HL-60 (cell line): ENCODE results near the gene TGM5.

Source experiments
- DNase-seq, 2 experiments: peaks; one replicate each; pipeline ENCODE4 v3.0.0-alpha.2; 2010 to 2020; ENCODE audit warnings: low read depth in 1 of 2, low spot score in 1 of 2
- H3K27ac ChIP-seq: fragments of 250-450 bp; sonication (Bioruptor Pico); replicated peaks from 2 replicates; pipeline ENCODE4 v1.5.1; 2020; ENCODE audit warnings: mild to moderate bottlenecking, moderate library complexity
- H3K27me3 ChIP-seq: fragments of 250-450 bp; sonication (Bioruptor Pico); 2 replicates; pipeline ENCODE4 v1.5.1; 2021; ENCODE audit warnings: mild to moderate bottlenecking, moderate library complexity; ENCODE audit not compliant: insufficient read depth, poor library complexity, severe bottlenecking
- H3K4me3 ChIP-seq: replicated peaks from 2 replicates; pipeline ENCODE4 v1.5.1; 2011; ENCODE audit warnings: mild to moderate bottlenecking, control low read depth, low read length; ENCODE audit not compliant: insufficient read depth
- GABPA ChIP-seq: IDR thresholded peaks from 2 replicates; pipeline ENCODE4 v1.6.1; 2012; ENCODE audit warnings: low read depth
- POLR2AphosphoS5 ChIP-seq: IDR thresholded peaks from 2 replicates; pipeline ENCODE4 v1.6.1; 2012; ENCODE audit warnings: low read depth
- SPI1 ChIP-seq: IDR thresholded peaks from 2 replicates; pipeline ENCODE4 v1.6.1; 2012; ENCODE audit warnings: low read depth, mild to moderate bottlenecking, borderline replicate concordance
- TF ChIP-seq, protein P1 (sequence below): IDR thresholded peaks from 2 replicates; pipeline ENCODE4 v1.6.1; 2012; ENCODE audit warnings: low read depth; ENCODE audit not compliant: insufficient replicate concordance
- TF ChIP-seq, protein P2 (sequence below): IDR thresholded peaks from one replicate; pipeline ENCODE4 v1.5.1; 2011; ENCODE audit warnings: low read length, control low read depth, inconsistent platforms; ENCODE audit not compliant: insufficient read depth

TGM5 gene

DNA sequence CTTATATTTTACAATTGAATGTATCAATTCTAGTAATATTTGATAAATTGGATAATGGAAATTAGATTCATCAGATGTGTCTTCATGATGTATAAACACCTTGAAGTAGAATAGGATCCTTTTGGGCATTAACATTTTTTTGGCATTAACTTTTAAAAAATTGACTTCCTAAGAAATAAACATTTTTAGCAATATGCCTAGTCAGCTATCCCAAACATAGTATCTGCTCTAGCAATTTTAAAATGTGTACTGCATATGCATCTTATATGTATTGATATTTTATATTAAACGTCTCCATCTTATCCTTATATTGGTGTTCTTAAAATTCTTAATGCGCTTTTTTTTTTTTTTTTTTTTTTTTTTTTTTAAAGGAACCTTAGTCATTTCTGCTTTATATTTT lies 73.0 kb downstream of the TGM5 start:
- DNase-seq, result no peak
- no peak for TF ChIP-seq GABPA
- TF ChIP-seq, protein P1, sequence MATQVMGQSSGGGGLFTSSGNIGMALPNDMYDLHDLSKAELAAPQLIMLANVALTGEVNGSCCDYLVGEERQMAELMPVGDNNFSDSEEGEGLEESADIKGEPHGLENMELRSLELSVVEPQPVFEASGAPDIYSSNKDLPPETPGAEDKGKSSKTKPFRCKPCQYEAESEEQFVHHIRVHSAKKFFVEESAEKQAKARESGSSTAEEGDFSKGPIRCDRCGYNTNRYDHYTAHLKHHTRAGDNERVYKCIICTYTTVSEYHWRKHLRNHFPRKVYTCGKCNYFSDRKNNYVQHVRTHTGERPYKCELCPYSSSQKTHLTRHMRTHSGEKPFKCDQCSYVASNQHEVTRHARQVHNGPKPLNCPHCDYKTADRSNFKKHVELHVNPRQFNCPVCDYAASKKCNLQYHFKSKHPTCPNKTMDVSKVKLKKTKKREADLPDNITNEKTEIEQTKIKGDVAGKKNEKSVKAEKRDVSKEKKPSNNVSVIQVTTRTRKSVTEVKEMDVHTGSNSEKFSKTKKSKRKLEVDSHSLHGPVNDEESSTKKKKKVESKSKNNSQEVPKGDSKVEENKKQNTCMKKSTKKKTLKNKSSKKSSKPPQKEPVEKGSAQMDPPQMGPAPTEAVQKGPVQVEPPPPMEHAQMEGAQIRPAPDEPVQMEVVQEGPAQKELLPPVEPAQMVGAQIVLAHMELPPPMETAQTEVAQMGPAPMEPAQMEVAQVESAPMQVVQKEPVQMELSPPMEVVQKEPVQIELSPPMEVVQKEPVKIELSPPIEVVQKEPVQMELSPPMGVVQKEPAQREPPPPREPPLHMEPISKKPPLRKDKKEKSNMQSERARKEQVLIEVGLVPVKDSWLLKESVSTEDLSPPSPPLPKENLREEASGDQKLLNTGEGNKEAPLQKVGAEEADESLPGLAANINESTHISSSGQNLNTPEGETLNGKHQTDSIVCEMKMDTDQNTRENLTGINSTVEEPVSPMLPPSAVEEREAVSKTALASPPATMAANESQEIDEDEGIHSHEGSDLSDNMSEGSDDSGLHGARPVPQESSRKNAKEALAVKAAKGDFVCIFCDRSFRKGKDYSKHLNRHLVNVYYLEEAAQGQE, result no peak
- no peak overlapping the region for H3K4me3 ChIP-seq
- H3K27ac ChIP-seq, result no peak overlapping the region
- H3K27me3 ChIP-seq, result no peaks in the 10 kb centered on the region

DNA sequence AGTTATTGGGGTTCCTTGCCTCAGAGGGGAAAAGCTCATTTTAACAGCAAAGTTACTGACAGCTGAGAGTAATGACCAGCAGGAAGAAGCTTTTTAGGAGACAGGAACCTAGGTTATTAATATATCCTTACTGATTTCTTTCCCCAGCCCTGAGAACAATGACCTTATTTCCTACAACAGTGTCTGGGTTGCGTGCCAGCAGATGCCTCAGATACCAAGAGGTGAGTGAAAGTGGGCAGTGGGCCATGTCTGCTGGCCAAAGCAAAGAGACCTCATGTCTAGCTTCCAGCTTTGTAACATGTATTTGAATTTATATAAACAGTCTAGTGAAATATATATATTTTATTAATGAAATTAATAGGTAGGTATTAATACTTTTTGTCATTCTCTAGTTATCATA lies 76.5 kb downstream of the TGM5 start:
- Histone ChIP-seq H3K27ac (no peak overlapping the region), H3K4me3 (no peak overlapping the region), H3K27me3 (no peaks in the 10 kb centered on the region)
- TF ChIP-seq, protein P1, result no peak
- TF ChIP-seq GABPA, result no peak
- TF ChIP-seq, protein P2, sequence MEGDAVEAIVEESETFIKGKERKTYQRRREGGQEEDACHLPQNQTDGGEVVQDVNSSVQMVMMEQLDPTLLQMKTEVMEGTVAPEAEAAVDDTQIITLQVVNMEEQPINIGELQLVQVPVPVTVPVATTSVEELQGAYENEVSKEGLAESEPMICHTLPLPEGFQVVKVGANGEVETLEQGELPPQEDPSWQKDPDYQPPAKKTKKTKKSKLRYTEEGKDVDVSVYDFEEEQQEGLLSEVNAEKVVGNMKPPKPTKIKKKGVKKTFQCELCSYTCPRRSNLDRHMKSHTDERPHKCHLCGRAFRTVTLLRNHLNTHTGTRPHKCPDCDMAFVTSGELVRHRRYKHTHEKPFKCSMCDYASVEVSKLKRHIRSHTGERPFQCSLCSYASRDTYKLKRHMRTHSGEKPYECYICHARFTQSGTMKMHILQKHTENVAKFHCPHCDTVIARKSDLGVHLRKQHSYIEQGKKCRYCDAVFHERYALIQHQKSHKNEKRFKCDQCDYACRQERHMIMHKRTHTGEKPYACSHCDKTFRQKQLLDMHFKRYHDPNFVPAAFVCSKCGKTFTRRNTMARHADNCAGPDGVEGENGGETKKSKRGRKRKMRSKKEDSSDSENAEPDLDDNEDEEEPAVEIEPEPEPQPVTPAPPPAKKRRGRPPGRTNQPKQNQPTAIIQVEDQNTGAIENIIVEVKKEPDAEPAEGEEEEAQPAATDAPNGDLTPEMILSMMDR, result no peak
- no peak for TF ChIP-seq SPI1
- no peak for TF ChIP-seq POLR2AphosphoS5
- no peak for DNase-seq

DNA sequence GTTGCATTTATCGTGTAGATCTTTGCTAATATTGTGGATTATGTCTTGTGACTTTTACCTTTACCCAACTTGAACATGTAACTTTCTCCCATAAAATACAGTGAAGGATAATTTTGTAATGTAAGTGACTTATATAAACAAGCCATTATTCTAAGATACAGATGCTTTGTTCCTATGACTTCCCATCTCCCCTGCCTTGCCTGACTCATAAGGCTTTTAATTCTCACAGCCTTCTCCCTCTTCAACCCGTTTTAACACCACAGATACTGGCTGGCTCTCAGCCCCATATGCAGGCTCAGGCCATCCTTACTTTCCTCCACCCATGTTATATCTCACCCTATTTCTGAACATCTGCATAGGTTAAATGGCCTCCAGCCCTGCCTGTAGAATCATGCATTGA lies 77.4 kb downstream of the TGM5 start:
- no peak for DNase-seq
- no peak for TF ChIP-seq GABPA
- no peak for TF ChIP-seq SPI1
- no peak for TF ChIP-seq POLR2AphosphoS5
- TF ChIP-seq, protein P2, result no peak
- TF ChIP-seq, protein P1, result no peak
- no peak overlapping the region for H3K27ac ChIP-seq
- no peaks in the 10 kb centered on the region for H3K27me3 ChIP-seq
- H3K4me3 ChIP-seq, result no peak overlapping the region
